Measurements from ENCODE around the gene MYL3.
"Not testable (repeated sequence)": the region's sequence is repeated elsewhere in the genome, so short reads cannot be mapped to it uniquely, and the experiment has no call there.

MYL3 gene

GRCh38 chr3:46863261-46863782 is at the start of gene MYL3:
Gene MYL3, minus strand, starts transcription at chr3:46863444. Its CDS starts 54 bp downstream, at chr3:46863390.
- DNase-seq (ENCODE audit: low read depth): no peak

GRCh38 chr3:46912986-46913385 is 49.7 kb upstream of the MYL3 start:
- DNase-seq (ENCODE audit: low read depth): no peak

- not testable (repeated sequence) for DNase-seq (ENCODE audit: low read depth)
These were observed 47.7 kb upstream of the MYL3 start for GRCh38 chr3:46910914-46911313.

GRCh38 chr3:46910166-46910760 is 47.0 kb upstream of the MYL3 start:
- DNase-seq (ENCODE audit: low read depth): no peak

- DNase-seq (ENCODE audit: low read depth): peak; percentile 75
These were observed 46.4 kb upstream of the MYL3 start for GRCh38 chr3:46909535-46910161.

GRCh38 chr3:46908986-46909534 is 45.8 kb upstream of the MYL3 start:
- DNase-seq (ENCODE audit: low read depth): no peak

GRCh38 chr3:46908294-46908985 is 45.2 kb upstream of the MYL3 start:
- DNase-seq (ENCODE audit: low read depth): peak; percentile 71

- DNase-seq (ENCODE audit: low read depth): no peak
These were observed 44.7 kb upstream of the MYL3 start for GRCh38 chr3:46907960-46908293.

- DNase-seq (ENCODE audit: low read depth): no peak
These were observed 44.0 kb upstream of the MYL3 start for GRCh38 chr3:46907271-46907670.

GRCh38 chr3:46906471-46907058 is 43.3 kb upstream of the MYL3 start:
- no peak for DNase-seq (ENCODE audit: low read depth)

- DNase-seq (ENCODE audit: low read depth): no peak
These were observed 42.6 kb upstream of the MYL3 start for GRCh38 chr3:46905661-46906451.

GRCh38 chr3:46905213-46905560 is 41.9 kb upstream of the MYL3 start:
- no peak for DNase-seq (ENCODE audit: low read depth)

- no peak for DNase-seq (ENCODE audit: low read depth)
These were observed 41.3 kb upstream of the MYL3 start for GRCh38 chr3:46904303-46905212.

GRCh38 chr3:46903341-46904302 is 40.4 kb upstream of the MYL3 start:
- DNase-seq (ENCODE audit: low read depth): no peak

- DNase-seq (ENCODE audit: low read depth): no peak
These were observed 39.0 kb upstream of the MYL3 start for GRCh38 chr3:46902188-46902631.

GRCh38 chr3:46901591-46902187 is 38.4 kb upstream of the MYL3 start:
- DNase-seq (ENCODE audit: low read depth): no peak

- DNase-seq (ENCODE audit: low read depth): no peak
These were observed 37.8 kb upstream of the MYL3 start for GRCh38 chr3:46901061-46901460.

GRCh38 chr3:46900356-46900755 is 37.1 kb upstream of the MYL3 start:
- no peak for DNase-seq (ENCODE audit: low read depth)

- no peak for DNase-seq (ENCODE audit: low read depth)
These were observed 36.7 kb upstream of the MYL3 start for GRCh38 chr3:46900007-46900292.
